HG03575 (cell line): ENCODE measurements around the gene POLK.
A peak's percentile ranks its signal among the peaks of the same experiment; 100 is the strongest.
"Not testable (repeated sequence)": the region's sequence is repeated elsewhere in the genome, so short reads cannot be mapped to it uniquely, and the experiment has no call there.

Experiments
- ATAC-seq: cut with Tn5 transposase; IDR thresholded peaks from one replicate; pipeline ENCODE4 v1.9.1; 2021; ENCODE audit not compliant: unreplicated experiment, insufficient number of reproducible peaks, low FRiP score; ENCODE audit errors: extremely low read depth

POLK gene

DNA sequence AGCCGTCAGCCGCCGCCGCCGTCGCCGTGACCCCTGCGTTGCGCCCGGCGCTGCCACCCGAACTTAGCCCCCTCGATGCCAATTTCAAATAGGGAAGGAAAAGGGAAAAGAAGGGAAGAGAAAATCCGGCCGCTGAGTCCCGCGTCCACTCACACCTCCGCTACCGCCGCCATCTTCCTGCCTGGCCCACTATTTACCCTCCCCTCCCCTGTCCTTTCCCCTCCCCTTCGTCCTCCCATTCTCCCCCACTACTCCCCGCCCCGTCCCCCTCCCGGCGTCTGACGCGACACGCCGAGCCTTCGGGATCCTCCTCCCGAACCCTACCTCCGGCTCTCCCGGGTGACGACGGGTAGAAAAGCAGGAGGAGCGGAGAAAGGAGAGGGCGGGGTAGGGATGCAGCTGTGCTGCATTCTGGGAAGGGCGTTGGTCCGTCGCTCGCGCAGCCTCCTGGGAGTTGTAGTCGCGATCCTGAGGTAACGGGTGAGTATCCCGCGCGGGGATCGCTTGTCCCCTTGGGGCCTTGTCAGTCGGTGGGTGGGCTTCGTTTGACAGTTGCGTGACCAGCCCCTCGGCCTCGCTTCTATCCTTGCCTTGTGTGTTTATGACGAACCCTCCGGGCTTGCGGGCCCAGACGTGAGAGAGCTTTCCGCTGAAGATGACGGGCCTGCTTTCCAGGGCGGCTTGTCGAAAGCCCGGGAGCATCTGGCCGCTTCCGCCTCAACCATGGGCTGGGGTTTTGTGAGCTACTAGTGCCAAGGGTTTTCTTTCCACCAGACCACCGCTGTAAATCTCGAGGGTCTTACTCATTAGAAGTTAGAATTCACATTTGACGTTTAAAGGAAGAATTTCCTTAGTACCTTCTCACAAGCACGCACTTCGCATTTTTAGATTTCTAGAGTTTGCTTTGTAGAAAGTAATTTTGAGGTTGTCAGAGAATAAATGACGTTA, at the start of gene POLK, which contains the start of gene CERT1:
Gene POLK, plus strand, starts transcription at position 457 of the 948 bp plus-strand sequence.
Gene CERT1, minus strand, starts transcription at position 195 of the 948 bp plus-strand sequence. CDS start 422 bp downstream, outside the sequence.
- peak; percentile 40 for ATAC-seq

DNA sequence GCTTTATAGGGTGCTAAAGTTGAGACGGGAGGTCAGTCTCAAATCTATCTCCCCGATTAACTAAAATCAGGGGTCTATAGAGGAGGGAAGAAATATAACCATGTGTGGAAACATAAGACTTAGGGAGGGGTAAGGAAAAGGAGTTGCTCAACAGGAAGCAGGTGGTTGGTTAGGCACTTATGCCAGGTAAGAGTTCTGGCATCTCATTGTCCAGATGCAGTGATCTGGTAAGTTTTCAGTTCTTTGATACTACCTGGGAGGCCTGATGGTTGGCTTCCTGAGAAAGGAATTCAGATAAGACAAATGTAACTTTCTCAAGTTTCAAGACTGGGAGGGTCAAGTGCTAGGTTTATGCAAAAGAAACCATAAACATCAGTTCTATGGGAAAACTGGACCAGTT, 48.0 kb upstream of the POLK start:
- no peak for ATAC-seq

GRCh38 chr5:75465480-75465879, 46.2 kb upstream of the POLK start:
- no peak for ATAC-seq

DNA sequence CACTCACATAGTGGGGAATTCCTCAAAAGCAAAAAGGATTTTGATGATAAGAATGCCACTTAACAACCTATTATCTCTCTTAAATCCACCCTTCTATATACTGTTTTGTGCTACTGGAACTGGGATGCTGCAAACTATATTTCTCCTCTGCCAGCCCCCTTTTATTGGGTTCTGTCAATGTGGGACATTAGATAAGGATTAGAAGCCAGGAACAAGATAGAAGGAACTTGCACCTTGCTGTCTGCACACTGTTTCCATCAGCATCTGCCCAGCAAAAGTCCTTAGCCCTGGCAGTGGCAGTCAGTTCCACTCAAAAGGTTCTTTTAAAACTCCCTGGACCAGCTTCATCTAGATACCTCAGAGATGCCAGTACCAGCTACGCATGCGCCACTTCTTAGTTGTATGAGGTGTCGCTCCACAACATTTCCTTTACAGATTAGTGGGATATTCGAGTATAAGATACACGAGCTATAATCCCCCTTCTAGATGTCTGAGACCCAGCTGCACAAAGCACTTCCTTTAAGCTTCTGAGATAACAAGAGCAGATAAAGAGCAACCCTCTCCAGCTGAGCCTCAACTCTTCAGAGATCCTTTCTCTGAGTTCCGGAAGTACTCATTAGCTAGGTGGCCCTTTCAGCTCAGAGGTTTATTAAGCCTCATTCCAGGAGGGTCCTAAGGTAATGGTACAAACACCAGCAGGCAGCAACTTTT, 45.5 kb upstream of the POLK start:
- ATAC-seq, result no peak

GRCh38 chr5:75468593-75468992, 43.1 kb upstream of the POLK start:
- ATAC-seq, result no peak

DNA sequence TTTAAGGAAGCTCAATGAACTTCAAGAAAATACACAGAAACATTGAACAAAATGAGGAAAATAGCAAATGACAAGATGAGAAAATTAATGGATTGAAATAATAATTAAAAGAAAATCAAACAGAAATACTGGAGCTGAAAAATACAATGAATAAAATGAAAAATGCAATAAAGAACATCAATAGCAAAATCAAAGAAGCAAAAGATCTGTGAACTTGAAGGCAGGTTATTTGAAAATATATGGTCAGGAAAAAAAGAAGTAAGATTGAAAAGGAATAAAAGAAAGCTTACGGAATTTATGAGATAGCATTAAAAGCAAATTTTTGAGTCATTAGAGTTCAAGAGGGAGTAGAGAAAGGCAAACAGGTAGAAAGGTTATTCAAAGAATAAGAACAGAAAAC, 42.7 kb upstream of the POLK start:
- no peak for ATAC-seq

DNA sequence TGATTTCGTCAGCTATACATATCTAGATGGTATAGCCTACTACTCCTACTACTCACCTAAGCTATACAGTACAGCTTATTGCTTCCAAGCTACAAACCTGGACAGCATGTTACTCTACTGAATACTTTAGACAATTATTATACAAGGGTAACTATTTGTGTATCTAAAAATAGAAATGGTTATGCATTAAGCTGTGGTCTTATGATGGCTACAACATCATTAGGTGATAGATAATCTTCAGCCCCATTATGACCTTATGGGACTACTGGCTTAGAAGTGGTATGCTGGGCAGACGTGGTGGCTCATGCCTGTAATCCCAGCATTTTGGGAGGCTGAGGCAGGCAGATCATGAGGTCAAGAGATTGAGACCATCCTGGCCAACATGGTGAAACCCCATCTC, 40.5 kb upstream of the POLK start:
- no peak for ATAC-seq

- ATAC-seq, result no peak
Measured at GRCh38 chr5:75472973-75473372, 38.7 kb upstream of the POLK start.

- ATAC-seq, result no peak
Measured at GRCh38 chr5:75473463-75473862, 38.2 kb upstream of the POLK start.

DNA sequence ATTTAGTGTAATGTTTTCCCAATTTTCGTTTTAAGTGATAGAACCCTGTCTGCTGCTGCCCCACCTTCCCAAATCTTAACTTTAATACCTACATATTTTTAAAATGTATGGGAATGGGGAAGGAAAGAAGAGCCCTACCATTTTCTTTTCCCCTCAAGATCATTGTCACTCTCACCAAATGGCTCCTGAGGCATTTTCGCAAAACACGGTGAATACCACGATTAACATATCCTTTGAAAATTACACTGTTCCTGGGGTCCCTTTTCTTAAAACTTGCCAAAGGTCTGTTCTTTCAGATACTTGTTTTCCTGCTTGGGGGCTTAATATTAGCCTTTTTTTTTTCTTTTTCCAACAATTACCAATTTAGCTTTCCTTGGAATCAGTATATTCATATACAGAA, 36.3 kb upstream of the POLK start:
- ATAC-seq, result no peak

GRCh38 chr5:75481024-75481423, 30.7 kb upstream of the POLK start:
- no peak for ATAC-seq

DNA sequence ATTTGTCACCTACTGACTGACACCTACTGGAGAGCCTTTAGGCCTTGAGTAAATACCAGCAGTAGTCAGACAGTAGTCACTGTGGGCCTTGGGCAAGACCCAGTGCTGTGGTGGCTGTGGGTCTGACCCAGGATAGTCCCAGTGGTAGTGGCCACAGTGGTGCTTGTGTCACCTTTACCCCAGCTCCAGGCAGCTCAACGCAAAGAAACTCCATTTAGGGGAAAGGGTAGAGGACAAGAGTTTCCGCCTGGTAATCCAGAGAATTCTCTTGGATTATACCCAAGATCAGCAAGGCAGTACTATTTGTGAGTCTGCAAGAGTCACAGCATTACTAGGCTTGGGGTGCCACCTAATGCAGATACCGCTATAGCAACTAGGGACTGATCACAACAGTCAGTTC, 29.2 kb upstream of the POLK start:
- no peak for ATAC-seq

GRCh38 chr5:75484605-75485004, 27.1 kb upstream of the POLK start:
- no peak for ATAC-seq

- not testable (repeated sequence) for ATAC-seq
Measured at GRCh38 chr5:75489847-75490246, 21.8 kb upstream of the POLK start.

GRCh38 chr5:75491621-75492020, 20.1 kb upstream of the POLK start:
- no peak for ATAC-seq

DNA sequence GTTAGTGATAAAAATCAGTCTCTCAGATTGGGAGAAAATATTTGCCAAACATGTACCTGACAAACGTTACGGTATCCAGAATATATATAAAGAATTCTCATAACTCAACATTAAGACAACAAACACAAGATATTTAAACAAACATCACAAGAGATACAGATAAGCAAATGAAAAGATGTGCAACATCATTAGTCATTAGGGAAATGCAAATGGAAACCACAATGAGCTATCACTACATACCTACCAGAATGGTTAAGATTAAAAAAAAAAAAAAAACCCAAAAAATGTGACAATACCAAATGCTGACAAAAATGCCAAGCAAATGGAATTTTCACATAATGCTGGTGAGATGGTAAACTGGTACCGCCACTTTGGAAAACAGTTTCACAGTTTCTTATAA, 15.7 kb upstream of the POLK start:
- ATAC-seq, result no peak

DNA sequence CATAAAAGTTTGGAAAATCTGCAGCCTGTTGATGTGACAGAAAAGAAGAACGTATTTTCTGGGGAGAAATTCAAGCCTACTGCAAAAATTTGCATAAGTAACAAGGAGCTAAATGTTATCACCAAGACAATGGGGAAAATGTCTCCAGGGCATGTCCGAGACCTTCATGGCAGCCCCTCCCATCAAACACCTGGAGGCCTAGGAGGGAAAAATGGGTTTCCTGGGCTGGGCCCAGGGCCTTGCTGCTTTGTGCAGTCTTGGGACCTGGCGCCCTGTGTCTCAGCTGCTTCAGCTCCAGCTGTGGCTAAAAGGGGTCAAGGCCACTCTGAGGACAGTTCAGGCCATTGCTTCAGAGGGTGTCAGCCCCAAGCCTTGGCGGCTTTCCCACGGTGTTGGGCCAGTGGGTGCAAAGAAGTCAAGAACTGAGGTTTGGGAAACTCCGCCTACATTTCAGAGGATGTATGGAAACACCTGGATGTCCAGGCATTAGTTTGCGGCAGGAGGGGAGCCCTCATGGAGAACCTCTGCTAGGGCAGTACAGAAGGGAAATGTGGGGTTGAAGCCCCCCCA, 13.4 kb upstream of the POLK start:
- no peak for ATAC-seq

DNA sequence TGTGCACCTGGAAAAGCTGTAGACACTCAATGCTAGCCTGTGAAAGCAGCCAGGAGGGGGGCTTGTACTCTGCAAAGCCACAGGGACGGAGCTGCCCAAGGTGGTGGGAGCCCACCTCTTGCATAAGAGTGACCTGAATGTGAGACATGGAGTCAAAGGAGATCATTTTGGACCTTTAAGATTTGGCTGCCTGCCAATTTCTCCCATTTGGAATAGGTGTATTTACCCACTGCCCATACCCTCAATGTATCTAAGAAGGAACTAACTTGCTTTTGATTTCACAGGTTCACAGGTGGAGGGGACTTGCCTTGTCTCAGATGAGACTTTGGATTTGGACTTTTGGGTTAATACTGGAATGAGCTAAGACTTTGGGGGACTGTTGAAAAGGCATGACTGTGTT, 12.8 kb upstream of the POLK start:
- ATAC-seq, result not testable (repeated sequence)

GRCh38 chr5:75505112-75505511, 6.6 kb upstream of the POLK start:
- ATAC-seq, result not testable (repeated sequence)

- ATAC-seq, result no peak
Measured at GRCh38 chr5:75507841-75508240, 3.9 kb upstream of the POLK start.
